GM12873 (cell line): ENCODE data around the gene BRF1.

ENCODE experiments used
- TF ChIP-seq, protein P1 (sequence below): IDR thresholded peaks from 2 replicates; pipeline ENCODE4 v1.5.1; 2012; ENCODE audit warnings: low read depth, mild to moderate bottlenecking, moderate library complexity, low read length, control low read depth; ENCODE audit not compliant: insufficient read depth; ENCODE audit errors: missing control alignments

Gene BRF1

DNA sequence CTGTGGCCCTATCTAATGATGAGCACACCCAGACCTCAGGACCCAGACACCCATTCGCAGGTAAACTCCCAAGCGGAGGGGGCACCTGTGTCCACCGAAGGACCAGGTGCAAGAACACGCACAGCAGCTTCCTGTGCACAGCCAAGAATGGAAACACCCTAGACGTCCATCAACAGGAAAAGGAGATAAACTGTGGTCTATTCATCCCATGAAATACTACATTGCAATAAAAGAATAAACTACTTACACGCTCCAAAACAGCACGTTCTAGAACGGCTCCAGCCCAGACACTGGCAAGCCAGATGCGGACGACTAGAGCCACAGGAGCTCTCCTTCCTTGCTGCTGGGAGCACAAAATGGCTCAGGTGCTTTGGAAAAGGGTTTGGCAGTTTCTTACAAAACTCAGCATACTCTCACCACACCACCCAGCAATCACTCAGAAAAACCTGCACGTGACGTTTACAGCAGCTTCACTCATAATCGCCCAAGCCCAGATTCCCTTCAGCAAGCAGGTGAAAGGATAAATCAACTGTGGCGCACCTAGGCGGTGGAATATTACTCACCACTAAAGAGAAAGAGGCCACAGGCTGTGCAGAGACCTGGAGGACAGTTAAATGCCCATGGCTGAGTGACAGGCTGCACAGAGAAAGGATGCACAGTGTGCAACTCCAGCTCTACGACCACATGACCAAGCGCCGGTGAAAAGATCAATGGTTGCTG lies 21.0 kb downstream of the BRF1 start:
- TF ChIP-seq, protein P1, sequence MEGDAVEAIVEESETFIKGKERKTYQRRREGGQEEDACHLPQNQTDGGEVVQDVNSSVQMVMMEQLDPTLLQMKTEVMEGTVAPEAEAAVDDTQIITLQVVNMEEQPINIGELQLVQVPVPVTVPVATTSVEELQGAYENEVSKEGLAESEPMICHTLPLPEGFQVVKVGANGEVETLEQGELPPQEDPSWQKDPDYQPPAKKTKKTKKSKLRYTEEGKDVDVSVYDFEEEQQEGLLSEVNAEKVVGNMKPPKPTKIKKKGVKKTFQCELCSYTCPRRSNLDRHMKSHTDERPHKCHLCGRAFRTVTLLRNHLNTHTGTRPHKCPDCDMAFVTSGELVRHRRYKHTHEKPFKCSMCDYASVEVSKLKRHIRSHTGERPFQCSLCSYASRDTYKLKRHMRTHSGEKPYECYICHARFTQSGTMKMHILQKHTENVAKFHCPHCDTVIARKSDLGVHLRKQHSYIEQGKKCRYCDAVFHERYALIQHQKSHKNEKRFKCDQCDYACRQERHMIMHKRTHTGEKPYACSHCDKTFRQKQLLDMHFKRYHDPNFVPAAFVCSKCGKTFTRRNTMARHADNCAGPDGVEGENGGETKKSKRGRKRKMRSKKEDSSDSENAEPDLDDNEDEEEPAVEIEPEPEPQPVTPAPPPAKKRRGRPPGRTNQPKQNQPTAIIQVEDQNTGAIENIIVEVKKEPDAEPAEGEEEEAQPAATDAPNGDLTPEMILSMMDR: no peak

DNA sequence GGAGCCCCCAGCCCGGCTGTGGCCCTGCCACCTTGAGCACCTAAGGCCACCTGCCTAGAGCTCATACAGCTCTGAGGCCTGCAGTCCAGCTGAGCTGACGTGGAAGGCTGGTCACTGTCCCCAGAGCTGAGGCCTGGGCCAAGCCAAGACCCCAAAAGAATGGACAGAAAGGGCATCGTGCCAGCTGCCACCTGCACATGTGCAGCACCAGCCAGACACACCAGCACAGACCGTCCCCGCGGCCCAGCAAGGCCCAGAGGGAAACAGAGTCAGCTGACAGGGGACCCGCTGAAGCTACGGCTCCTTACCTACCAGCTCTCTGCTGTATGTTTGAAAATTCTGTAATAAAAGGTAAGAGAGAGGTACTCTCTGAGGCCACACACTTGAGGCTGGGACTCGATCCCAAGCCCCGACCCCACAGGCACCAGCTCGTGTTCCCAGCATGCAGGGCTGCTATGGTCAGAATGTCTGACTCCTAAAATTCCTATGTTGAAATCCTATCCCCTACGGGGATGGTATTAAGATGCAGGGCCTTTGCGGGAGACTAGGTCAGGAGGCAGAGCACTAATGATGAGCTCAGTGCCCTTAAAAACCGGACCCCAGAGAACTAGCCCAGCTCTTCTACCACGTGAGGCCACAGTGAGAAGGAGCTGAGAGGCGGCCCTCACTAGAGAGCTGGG lies 25.4 kb downstream of the BRF1 start:
- TF ChIP-seq, protein P1: no peak

DNA sequence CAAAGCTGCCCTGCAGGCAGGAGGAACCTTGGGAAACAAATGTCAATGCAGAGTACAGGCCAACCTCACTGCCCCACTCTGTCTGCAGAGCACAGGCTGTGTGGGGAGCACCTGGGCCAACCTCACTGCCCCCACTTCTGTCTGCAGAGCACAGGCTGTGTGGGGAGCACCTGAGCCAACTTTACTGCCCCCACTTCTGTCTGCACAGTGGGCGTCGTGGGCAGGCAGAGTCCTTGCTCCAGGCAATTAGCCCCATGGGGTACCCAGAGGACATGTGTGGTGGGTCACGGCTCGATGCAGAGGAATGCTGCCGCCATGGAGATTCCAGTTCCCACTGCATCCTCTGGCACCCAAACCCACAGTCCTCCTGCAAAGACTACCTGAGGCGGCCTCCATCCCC lies 26.2 kb downstream of the BRF1 start:
- TF ChIP-seq, protein P1: no peak

DNA sequence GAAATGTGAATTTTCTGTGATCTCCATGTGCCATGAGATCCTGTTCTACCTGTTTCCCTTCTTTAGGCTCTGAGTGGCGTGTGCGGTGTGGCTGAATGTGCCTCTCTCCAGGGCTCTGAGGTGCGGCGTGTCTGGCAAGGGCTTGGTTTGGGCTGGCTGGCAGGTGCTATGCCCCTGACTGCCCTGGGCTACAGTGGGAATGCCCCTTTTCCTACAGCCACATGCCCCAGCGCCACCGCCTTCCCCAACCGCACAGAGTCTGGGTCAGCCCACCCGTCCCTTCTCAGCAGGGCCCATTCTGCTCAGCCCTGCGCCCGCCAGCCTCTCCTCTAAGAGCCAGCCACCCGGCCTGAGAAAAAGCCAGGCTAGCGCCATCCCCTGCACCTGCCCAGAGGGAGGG lies 27.7 kb downstream of the BRF1 start:
- TF ChIP-seq, protein P1: no peak

DNA sequence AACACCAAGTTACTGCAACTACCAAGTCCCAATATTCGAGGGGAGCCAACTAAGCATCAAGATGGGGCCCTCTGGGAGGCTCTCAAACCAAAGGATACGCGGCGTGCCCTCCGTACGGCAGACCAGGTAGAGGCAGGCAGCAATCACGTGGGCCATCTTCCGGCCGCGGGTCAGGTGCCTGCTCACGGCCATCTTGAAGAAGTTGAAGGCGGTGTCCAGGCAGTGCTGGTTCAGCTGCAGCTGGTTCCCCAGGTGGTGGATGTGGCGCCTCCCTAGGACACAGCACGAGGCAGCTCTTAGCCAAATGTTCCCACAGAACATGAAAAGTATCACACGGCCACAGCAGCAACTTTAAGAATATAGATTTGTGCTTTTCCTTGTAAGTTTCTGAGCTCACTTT lies 28.2 kb downstream of the BRF1 start:
- TF ChIP-seq, protein P1: no peak

DNA sequence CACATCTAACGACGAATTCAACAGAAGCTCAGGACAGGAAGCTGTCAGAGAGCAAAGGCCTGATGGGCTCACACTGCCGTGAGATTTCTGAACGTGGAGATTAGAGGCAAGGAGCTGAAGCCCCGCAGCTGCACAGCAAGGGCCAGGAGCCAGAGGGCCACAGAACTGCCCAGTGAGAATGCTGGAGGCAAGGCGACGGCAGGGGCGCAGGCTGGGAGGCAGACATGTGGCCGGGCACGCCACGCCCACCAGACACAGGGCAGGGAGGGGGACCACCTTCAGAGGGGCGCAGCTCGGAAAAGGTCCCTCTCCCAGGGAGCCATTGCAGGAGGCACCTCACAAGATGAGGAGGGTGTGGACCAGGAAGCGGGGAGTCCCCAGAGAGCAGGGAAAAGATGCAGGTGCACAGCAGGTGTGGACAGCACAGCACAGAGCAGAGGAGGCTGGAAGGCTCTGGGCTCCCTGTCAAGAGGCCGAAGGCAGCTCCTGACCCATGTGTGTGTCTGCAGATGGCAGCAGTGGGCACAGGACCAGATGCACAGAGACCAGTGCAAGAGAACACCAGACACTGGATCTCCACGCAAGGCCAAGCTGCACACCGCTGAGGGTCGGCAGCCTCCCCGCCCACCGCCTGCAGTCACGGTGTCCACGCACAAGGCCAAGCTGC lies 29.4 kb downstream of the BRF1 start:
- TF ChIP-seq, protein P1: no peak

DNA sequence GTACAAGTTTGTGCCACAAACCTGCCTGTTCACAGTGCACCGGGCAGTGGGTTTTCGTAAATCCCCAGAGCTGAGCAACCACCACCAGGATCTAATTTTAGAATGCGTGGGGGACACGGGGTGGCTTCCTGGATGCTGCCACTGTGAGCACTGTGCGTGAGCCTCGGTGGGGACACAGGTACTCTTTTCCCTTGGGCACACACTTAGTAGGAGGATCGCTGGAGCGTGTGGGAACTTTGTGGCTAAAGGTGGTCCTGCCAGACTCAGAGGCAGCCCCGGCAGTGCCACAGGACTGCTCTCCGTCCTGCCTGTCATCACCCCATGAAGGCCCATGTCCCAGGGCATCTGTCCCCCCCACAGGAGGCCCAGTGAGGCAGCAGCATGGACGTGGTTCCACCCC lies 31.4 kb downstream of the BRF1 start:
- TF ChIP-seq, protein P1: no peak
